Nucleus accumbens (tissue), 56 donors: ENCODE data around the gene SERPINA4.
"Not testable (repeated sequence)": the region's sequence is repeated elsewhere in the genome, so short reads cannot be mapped to it uniquely, and the experiment has no call there.

ENCODE experiments used
- DNase-seq, 56 donors: peaks; one replicate each; lab custom pipeline; 2025; lab: John Stamatoyannopoulos, UW

The SERPINA4 gene

GRCh38 chr14:94584591-94585280 lies 23.5 kb downstream of the SERPINA4 start:
- DNase-seq, result no peak

DNA sequence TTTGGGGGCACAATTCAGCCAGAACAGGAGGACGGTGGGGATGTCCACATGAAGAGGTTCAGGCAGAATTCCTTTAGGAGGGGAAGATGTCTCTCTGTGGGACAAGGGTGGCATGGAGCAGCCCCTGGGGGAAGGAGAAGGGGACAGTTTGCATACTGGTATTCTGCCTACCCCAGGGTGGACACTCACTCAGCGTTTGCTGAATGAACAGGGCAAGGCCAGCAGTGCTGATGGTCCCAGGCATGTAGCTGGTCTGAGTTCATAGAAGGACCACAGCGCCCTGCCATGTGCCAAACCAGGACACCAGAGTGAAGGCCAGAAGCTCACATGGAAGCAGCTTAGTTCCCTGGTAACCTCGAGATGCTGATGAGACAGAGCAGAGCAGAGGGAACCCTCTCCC lies 25.4 kb downstream of the SERPINA4 start:
- DNase-seq, result no peak

GRCh38 chr14:94588311-94588710 lies 27.1 kb downstream of the SERPINA4 start:
- no peak for DNase-seq

DNA sequence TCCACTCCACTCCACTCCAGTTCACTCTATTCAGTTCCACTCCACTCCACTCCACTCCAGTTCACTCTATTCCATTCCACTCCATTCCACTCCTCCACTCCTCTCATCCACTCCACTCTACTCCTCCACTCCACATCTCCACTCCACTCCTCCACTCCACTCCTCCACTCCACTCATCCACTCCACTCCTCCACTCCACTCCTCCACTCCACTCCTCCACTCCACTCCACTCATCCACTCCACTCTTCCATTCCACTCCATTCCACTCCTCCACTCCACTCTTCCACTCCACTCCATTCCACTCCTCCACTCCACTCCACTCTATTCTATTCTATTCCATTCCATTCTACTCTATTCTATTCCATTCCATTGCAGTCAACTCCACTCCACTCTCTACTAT lies 29.8 kb downstream of the SERPINA4 start:
- DNase-seq, result no peak

- no peak for DNase-seq
Measured at GRCh38 chr14:94591871-94592270, 30.6 kb downstream of the SERPINA4 start.

- no peak for DNase-seq
Measured at GRCh38 chr14:94592457-94592856, 31.2 kb downstream of the SERPINA4 start.

- no peak for DNase-seq
Measured at GRCh38 chr14:94593376-94593748, 32.1 kb downstream of the SERPINA4 start.

GRCh38 chr14:94593749-94594431 lies 32.6 kb downstream of the SERPINA4 start:
- no peak for DNase-seq

DNA sequence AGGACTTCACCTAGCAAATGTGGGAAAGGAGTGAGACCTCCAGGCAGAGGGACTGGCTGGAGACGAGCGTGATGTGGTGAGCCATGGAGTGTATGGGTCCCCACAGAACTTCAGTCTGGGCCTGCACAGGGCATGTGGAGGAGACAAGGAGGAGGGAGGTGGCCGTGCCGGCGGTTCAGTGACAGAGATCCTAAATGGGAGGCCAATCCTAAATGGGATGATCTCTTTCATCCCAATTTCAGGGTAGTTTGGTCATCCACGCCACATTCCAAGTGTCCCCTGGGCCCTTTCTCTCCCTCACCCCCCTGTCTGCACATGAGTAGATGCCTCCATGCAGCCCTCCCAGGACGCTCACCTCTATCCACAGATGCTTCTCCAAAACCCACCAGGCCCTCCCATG lies 33.2 kb downstream of the SERPINA4 start:
- no peak for DNase-seq

- DNase-seq, result no peak
Measured at GRCh38 chr14:94595912-94596311, 34.7 kb downstream of the SERPINA4 start.

- no peak for DNase-seq
Measured at GRCh38 chr14:94596361-94596760, 35.1 kb downstream of the SERPINA4 start.

DNA sequence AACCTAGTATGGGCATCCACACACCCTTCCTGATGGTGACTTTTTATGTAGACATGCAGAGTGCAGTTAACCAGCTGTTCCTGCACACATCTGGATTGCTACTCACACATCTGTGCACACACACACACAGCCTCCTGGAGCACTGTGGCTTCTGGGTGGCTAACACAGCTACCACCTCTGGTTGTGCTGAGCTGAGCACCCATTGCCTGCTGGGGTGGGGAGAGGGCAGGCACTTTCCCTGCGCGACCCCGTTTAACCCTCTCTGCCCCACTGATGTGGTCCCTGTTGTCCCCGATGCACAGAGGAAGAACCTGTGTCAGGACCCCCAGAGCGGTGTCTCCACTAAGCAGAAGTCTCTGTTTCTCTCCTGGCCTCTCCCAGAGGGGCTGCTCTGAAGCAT lies 36.5 kb downstream of the SERPINA4 start:
- no peak for DNase-seq

DNA sequence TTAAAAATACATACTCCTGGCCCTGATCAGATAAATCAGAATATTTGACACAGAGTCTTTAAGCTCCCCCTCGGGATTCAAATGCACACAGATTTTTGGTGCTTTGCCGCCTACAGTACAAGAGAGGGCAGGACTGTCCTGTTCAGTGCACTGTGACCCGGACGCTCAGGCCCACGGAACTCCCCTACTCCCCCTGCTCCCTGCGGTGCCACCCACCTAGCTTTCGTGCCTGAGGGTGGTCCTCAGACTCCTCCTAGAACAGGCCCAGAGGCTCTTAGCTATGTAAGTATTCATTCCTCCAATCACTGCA lies 37.2 kb downstream of the SERPINA4 start:
- DNase-seq, result no peak

GRCh38 chr14:94598816-94599655 lies 37.8 kb downstream of the SERPINA4 start:
- peak in 48 of 56 donors; percentile 6 to 84 (median 50) for DNase-seq

GRCh38 chr14:94599656-94600004 lies 38.4 kb downstream of the SERPINA4 start:
- DNase-seq, result no peak

GRCh38 chr14:94600148-94600545 lies 38.9 kb downstream of the SERPINA4 start:
- DNase-seq, result no peak

- DNase-seq, result peak in 26 of 56 donors; percentile 4 to 56 (median 23)
Measured at GRCh38 chr14:94601884-94602391, 40.7 kb downstream of the SERPINA4 start.

GRCh38 chr14:94602722-94603121 lies 41.5 kb downstream of the SERPINA4 start:
- no peak for DNase-seq

DNA sequence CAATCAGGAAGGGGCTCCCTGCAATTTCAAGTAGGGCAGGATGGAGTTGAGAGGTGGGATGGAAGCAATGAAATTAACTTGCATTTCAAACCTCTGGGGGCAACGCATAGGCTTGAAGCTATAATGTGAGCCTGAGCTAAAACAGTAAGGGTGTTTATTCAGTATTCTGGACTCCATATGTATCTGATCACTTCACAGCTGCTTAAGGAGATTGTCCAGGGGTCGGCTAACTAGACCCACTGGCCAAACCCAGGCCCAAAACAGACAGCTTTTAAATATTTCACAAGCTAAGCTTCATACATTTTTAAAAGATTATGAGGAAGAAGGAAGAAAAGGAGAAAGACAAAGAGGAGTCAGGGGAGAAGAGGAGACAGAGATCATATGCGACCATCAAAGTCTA lies 44.1 kb downstream of the SERPINA4 start:
- DNase-seq, result no peak

DNA sequence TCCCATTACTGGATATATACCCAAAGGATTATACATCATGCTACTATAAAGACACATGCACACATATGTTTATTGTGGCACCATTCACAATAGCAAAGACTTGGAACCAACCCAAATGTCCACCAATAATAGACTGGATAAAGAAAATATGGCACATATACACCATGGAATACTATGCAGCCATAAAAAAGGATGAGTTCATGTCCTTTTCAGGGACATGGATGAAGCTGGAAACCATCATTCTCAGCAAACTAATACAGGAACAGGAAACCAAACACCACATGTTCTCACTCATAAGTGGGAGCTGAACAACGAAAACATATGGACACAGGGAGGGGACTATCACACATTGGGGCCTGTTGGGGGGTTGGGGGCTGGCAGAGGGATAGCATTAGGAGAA lies 47.7 kb downstream of the SERPINA4 start:
- DNase-seq, result not testable (repeated sequence)

- no peak for DNase-seq
Measured at GRCh38 chr14:94611179-94611578, 49.9 kb downstream of the SERPINA4 start.
